GM23338 (cell line): Measurements from ENCODE around the gene MOB3B. TPM values are rescaled to one million over a fixed set of nuclear protein-coding genes. Genes with fewer than 3 reads are reported as not detected.

ENCODE experiments used
- ATAC-seq: fragments of 200-7000 bp; cut with Tn5 transposase; 3 replicates; pipeline ENCODE4 v1.9.1; 2020
- DNase-seq: peaks from one replicate; pipeline ENCODE4 v3.0.0-alpha.2; 2015; ENCODE audit warnings: low spot score
- H2AFZ ChIP-seq: fragments of 200-600 bp; sonication (generic); 2 replicates; pipeline ENCODE4 v1.8.0; 2016; ENCODE audit warnings: antibody characterized with exemption, mild to moderate bottlenecking, moderate library complexity
- H3F3A ChIP-seq: fragments of 200-600 bp; sonication (generic); replicated peaks from 2 replicates; pipeline ENCODE4 v1.8.0; 2017; ENCODE audit warnings: antibody characterized with exemption, mixed run types, low read depth
- H3K27ac ChIP-seq: fragments of 200-600 bp; sonication (generic); 2 replicates; pipeline ENCODE4 v1.6.1; 2016; ENCODE audit warnings: low read depth
- H3K27me3 ChIP-seq: fragments of 200-600 bp; sonication (generic); 2 replicates; pipeline ENCODE4 v1.8.0; 2016; ENCODE audit warnings: mild to moderate bottlenecking, mixed run types, moderate library complexity; ENCODE audit not compliant: insufficient read depth
- H3K36me3 ChIP-seq: fragments of 200-600 bp; sonication (generic); 2 replicates; pipeline ENCODE4 v1.8.0; 2016; ENCODE audit warnings: mild to moderate bottlenecking; ENCODE audit not compliant: insufficient read depth
- H3K4me1 ChIP-seq: fragments of 200-600 bp; sonication (generic); 2 replicates; pipeline ENCODE4 v1.8.0; 2016; ENCODE audit warnings: mild to moderate bottlenecking, moderate library complexity; ENCODE audit not compliant: insufficient read depth
- H3K4me2 ChIP-seq: fragments of 200-600 bp; sonication (generic); 2 replicates; pipeline ENCODE4 v1.7.1; 2017; ENCODE audit warnings: mixed run types
- H3K4me3 ChIP-seq: fragments of 200-600 bp; sonication (generic); 2 replicates; pipeline ENCODE4 v1.6.1; 2016; ENCODE audit warnings: mixed run types
- H3K79me2 ChIP-seq: fragments of 200-600 bp; sonication (generic); replicated peaks from 2 replicates; pipeline ENCODE4 v1.8.0; 2017; ENCODE audit warnings: mild to moderate bottlenecking; ENCODE audit not compliant: insufficient read depth
- H3K9me2 ChIP-seq: fragments of 200-600 bp; sonication (generic); 2 replicates; pipeline ENCODE4 v1.8.0; 2017; ENCODE audit not compliant: insufficient read depth
- H4K20me1 ChIP-seq: fragments of 200-600 bp; sonication (generic); replicated peaks from 2 replicates; pipeline ENCODE4 v1.8.0; 2017; ENCODE audit warnings: mild to moderate bottlenecking; ENCODE audit not compliant: insufficient read depth
- H3K27ac Mint-ChIP-seq: 2 replicates; pipeline ENCODE4 v1.8.0; 2020; ENCODE audit warnings: inconsistent platforms, mild to moderate bottlenecking, moderate library complexity, mixed read lengths
- H3K27me3 Mint-ChIP-seq: 3 replicates; pipeline ENCODE4 v1.8.0; 2022; ENCODE audit warnings: low read depth, mild to moderate bottlenecking, moderate library complexity, mixed read lengths, inconsistent platforms; ENCODE audit not compliant: insufficient read depth, poor library complexity
- H3K36me3 Mint-ChIP-seq: 3 replicates; pipeline ENCODE4 v1.8.0; 2021; ENCODE audit warnings: low read depth, mild to moderate bottlenecking, inconsistent platforms, moderate library complexity, mixed read lengths
- H3K4me1 Mint-ChIP-seq: 3 replicates; pipeline ENCODE4 v1.8.0; 2020; ENCODE audit warnings: mild to moderate bottlenecking, inconsistent platforms, mixed read lengths
- H3K4me3 Mint-ChIP-seq: 3 replicates; pipeline ENCODE4 v1.8.0; 2021; ENCODE audit warnings: moderate library complexity, mild to moderate bottlenecking, inconsistent platforms, mixed read lengths
- H3K9me3 Mint-ChIP-seq: 3 replicates; pipeline ENCODE4 v1.8.0; 2020; ENCODE audit warnings: moderate library complexity, mild to moderate bottlenecking, inconsistent platforms, mixed read lengths
- JUNB ChIP-seq: IDR thresholded peaks from one replicate; pipeline ENCODE4 v1.6.1; 2016; ENCODE audit warnings: antibody characterized with exemption; ENCODE audit not compliant: unreplicated experiment
- NANOG ChIP-seq: IDR thresholded peaks from 2 replicates; pipeline ENCODE4 v1.6.1; 2016; ENCODE audit warnings: antibody characterized with exemption, borderline replicate concordance
- ZNF331 ChIP-seq: fragments of 250-450 bp; sonication (Bioruptor Pico); IDR thresholded peaks from 2 replicates; pipeline ENCODE4 v1.5.0; 2020; ENCODE audit warnings: low read depth, mild to moderate bottlenecking, moderate library complexity
- polyA plus RNA-seq: library from polyadenylated mRNA; unstranded; fragments of >200 nt; fragmentation: Nextera tagmentation; extraction: Ambion mirVana; gene quantifications from 2 replicates; pipeline ENCODE4 v1.2.1, GENCODE V29; 2016
- total RNA-seq: library from RNA; depleted of rRNA; stranded (reverse); fragments of >200 nt; shearing (Covaris generic); gene quantifications from 2 replicates; pipeline ENCODE4 v1.2.3, GENCODE V29; 2014
- TF ChIP-seq, protein P1 (sequence below), 2 experiments: fragments of 200-600 bp in 1 of 2; sonication (generic) in 1 of 2; conservative IDR thresholded peaks; 2 replicates each; pipeline versions ENCODE4 v1.5.1 to v1.6.1; 2016 to 2017; ENCODE audit warnings: antibody characterized with exemption in 2 of 2, low read depth in 2 of 2, mild to moderate bottlenecking in 2 of 2, moderate library complexity in 1 of 2
- TF ChIP-seq, protein P2 (sequence below): IDR thresholded peaks from 2 replicates; pipeline ENCODE4 v1.6.1; 2016; ENCODE audit warnings: antibody characterized with exemption

MOB3B gene
- total and polyA plus RNA-seq, 2 experiments from 2014 or later: 7.6 to 12.1 TPM

DNA sequence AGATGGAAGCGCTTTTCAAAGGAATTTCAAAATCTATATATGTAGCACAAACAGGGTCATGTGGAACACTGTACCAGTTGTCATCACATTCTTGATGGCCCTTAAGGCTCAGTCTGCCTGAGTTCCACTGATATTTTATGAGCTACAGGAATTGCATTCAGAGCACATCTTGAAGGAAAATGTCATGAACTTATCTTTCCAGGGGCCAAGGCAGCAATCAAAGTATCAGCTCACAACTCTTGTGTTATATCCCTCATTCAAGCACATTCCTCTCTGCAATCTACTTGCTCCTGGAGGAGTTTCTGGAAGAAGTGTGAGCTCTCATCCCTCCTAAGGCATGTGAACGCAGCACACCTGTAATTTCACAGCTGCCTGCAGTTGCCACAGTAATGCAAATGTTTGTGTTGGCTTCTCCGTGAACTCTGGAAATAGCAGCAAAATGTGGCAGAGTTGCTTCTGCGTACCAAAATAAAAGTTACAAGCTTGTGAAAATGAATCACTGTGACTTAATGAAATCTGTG lies 143.0 kb downstream of the MOB3B start:
- ATAC-seq: peak; percentile 62
- H3K4me2 ChIP-seq: no peak overlapping the region
- Mint-ChIP-seq H3K27ac (no peak overlapping the region), H3K4me3 (no peak overlapping the region), H3K27me3 (no peaks in the 10 kb centered on the region), H3K9me3 (no peaks in the 10 kb centered on the region), H3K4me1 (peaks cover 38% of the 10 kb centered on the region), H3K36me3 (no peaks in the 10 kb centered on the region)
- peak; percentile 39 for DNase-seq
- no peaks in the 10 kb centered on the region for H3K79me2 ChIP-seq
- H3K36me3 ChIP-seq: no peaks in the 10 kb centered on the region
- no peaks in the 10 kb centered on the region for H3K9me2 ChIP-seq
- H3K4me3 ChIP-seq: no peak overlapping the region
- H2AFZ ChIP-seq: no peak overlapping the region
- H4K20me1 ChIP-seq: no peaks in the 10 kb centered on the region
- H3F3A ChIP-seq: no peaks in the 10 kb centered on the region
- no peaks in the 10 kb centered on the region for H3K27me3 ChIP-seq
- no peak for TF ChIP-seq NANOG
- TF ChIP-seq JUNB: no peak
- no peak overlapping the region for H3K27ac ChIP-seq
- H3K4me1 ChIP-seq: peaks cover 8% of the 10 kb centered on the region

DNA sequence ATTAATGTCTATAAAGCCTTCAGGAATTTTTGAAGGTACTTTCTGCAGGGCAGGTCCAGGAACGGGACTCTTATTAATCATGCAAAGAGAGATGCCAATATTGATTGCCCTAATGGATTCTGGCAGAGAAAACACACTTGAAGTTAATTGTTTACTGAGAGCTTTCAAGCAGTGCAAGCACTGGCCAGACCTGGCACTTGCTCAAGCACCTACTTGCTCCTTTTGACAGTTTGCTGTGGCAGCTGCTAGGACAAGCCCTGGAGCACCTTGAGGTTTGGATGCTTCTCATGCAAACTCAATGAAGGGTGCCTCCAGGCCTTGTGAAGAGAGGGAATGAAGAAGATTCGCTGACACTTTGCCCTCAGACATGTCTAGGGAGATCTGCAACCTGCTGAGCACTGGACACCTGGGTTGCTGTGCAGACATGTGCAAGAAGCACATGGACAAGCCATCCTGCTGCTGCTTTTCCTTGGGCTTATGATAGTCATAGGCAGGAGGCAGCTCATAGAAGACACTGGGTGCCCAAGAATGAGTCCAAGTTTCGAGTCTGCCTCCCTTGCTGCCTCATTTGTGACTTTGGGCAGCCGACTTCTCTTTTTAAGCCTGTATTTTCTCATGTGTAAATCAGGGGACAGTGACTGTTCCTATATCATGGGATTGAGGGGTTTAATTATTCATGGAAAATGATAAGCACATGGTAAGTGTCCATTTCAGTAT lies 143.8 kb downstream of the MOB3B start:
- Mint-ChIP-seq H3K27me3 (no peaks in the 10 kb centered on the region), H3K9me3 (no peaks in the 10 kb centered on the region), H3K4me3 (no peak overlapping the region), H3K4me1 (peaks cover 39% of the 10 kb centered on the region), H3K27ac (no peak overlapping the region), H3K36me3 (no peaks in the 10 kb centered on the region)
- Histone ChIP-seq H3F3A (no peaks in the 10 kb centered on the region), H3K79me2 (no peaks in the 10 kb centered on the region), H2AFZ (no peak overlapping the region), H3K4me1 (peaks cover 8% of the 10 kb centered on the region), H3K36me3 (no peaks in the 10 kb centered on the region), H4K20me1 (no peaks in the 10 kb centered on the region), H3K4me2 (no peak overlapping the region), H3K9me2 (no peaks in the 10 kb centered on the region), H3K27ac (no peak overlapping the region), H3K27me3 (no peaks in the 10 kb centered on the region), H3K4me3 (no peak overlapping the region)
- no peak for ATAC-seq
- no peak for TF ChIP-seq ZNF331 (CRISPR knock-in tag)
- TF ChIP-seq, protein P1, sequence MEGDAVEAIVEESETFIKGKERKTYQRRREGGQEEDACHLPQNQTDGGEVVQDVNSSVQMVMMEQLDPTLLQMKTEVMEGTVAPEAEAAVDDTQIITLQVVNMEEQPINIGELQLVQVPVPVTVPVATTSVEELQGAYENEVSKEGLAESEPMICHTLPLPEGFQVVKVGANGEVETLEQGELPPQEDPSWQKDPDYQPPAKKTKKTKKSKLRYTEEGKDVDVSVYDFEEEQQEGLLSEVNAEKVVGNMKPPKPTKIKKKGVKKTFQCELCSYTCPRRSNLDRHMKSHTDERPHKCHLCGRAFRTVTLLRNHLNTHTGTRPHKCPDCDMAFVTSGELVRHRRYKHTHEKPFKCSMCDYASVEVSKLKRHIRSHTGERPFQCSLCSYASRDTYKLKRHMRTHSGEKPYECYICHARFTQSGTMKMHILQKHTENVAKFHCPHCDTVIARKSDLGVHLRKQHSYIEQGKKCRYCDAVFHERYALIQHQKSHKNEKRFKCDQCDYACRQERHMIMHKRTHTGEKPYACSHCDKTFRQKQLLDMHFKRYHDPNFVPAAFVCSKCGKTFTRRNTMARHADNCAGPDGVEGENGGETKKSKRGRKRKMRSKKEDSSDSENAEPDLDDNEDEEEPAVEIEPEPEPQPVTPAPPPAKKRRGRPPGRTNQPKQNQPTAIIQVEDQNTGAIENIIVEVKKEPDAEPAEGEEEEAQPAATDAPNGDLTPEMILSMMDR (conservative IDR thresholded peaks at IDR 0.05; ENCODE audit: low read depth in 2 of 2): no peak
- TF ChIP-seq, protein P2, sequence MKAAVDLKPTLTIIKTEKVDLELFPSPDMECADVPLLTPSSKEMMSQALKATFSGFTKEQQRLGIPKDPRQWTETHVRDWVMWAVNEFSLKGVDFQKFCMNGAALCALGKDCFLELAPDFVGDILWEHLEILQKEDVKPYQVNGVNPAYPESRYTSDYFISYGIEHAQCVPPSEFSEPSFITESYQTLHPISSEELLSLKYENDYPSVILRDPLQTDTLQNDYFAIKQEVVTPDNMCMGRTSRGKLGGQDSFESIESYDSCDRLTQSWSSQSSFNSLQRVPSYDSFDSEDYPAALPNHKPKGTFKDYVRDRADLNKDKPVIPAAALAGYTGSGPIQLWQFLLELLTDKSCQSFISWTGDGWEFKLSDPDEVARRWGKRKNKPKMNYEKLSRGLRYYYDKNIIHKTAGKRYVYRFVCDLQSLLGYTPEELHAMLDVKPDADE: no peak
- DNase-seq: no peak
